ENCODE results near the gene IKZF4.
"Not testable (repeated sequence)": the region's sequence is repeated elsewhere in the genome, so short reads cannot be mapped to it uniquely, and the experiment has no call there.

GRCh38 chr12:55981882-55982281 is 39.0 kb upstream of the IKZF4 start:
- not testable (repeated sequence) for TF ChIP-seq POLR2A (IDR thresholded peaks at IDR 0.05; ENCODE audit: low read depth, low read length); POLR2AphosphoS5 (IDR thresholded peaks at IDR 0.05; ENCODE audit: low read depth, low read length); TAF1 (IDR thresholded peaks at IDR 0.05; ENCODE audit: borderline replicate concordance, low read depth, low read length)
